HG02763 (cell line): ENCODE measurements around the gene PSMC3.
"Not testable (repeated sequence)": the region's sequence is repeated elsewhere in the genome, so short reads cannot be mapped to it uniquely, and the experiment has no call there.

Experiments
- ATAC-seq: cut with Tn5 transposase; IDR thresholded peaks from one replicate; pipeline ENCODE4 v1.9.1; 2021; ENCODE audit warnings: mild to moderate bottlenecking, moderate library complexity; ENCODE audit not compliant: unreplicated experiment

The PSMC3 gene

GRCh38 chr11:47426062-47426956 lies at the start of gene PSMC3:
Gene PSMC3, minus strand, starts transcription at chr11:47426439. Its CDS starts 160 bp downstream, at chr11:47426279.
- peak; percentile 92 for ATAC-seq

GRCh38 chr11:47470671-47471070 lies 44.4 kb upstream of the PSMC3 start:
- no peak for ATAC-seq

GRCh38 chr11:47469361-47470179 lies 43.3 kb upstream of the PSMC3 start:
- ATAC-seq = no peak

GRCh38 chr11:47468598-47469214 lies 42.5 kb upstream of the PSMC3 start:
- ATAC-seq = no peak

GRCh38 chr11:47467357-47467756 lies 41.1 kb upstream of the PSMC3 start:
- no peak for ATAC-seq

- no peak for ATAC-seq
These were observed 40.5 kb upstream of the PSMC3 start for GRCh38 chr11:47466701-47467250.

- ATAC-seq = no peak
These were observed 40.0 kb upstream of the PSMC3 start for GRCh38 chr11:47466201-47466600.

- no peak for ATAC-seq
These were observed 38.2 kb upstream of the PSMC3 start for GRCh38 chr11:47464483-47464882.

GRCh38 chr11:47461876-47462275 lies 35.6 kb upstream of the PSMC3 start:
- no peak for ATAC-seq

GRCh38 chr11:47460571-47461235 lies 34.5 kb upstream of the PSMC3 start:
- no peak for ATAC-seq

- not testable (repeated sequence) for ATAC-seq
These were observed 28.0 kb upstream of the PSMC3 start for GRCh38 chr11:47454258-47454671.

- no peak for ATAC-seq
These were observed 27.1 kb upstream of the PSMC3 start for GRCh38 chr11:47453365-47453764.

GRCh38 chr11:47451990-47452389 lies 25.8 kb upstream of the PSMC3 start:
- ATAC-seq = no peak

- no peak for ATAC-seq
These were observed 25.2 kb upstream of the PSMC3 start for GRCh38 chr11:47451436-47451835.

- no peak for ATAC-seq
These were observed 23.3 kb upstream of the PSMC3 start for GRCh38 chr11:47449541-47449940.

GRCh38 chr11:47448566-47449427 lies 22.6 kb upstream of the PSMC3 start, which contains the start of gene RAPSN:
Gene RAPSN, minus strand, starts transcription at chr11:47449136. Its CDS starts 172 bp downstream, at chr11:47448964.
- no peak for ATAC-seq

GRCh38 chr11:47447906-47448305 lies 21.7 kb upstream of the PSMC3 start:
- no peak for ATAC-seq

- ATAC-seq = no peak
These were observed 20.6 kb upstream of the PSMC3 start for GRCh38 chr11:47446833-47447232.

- no peak for ATAC-seq
These were observed 19.6 kb upstream of the PSMC3 start for GRCh38 chr11:47445840-47446239.
